Adipose tissue (tissue), 3 donors: Measurements from ENCODE around the gene MYO7B. TPM values are rescaled to one million over a fixed set of nuclear protein-coding genes. Genes with fewer than 3 reads are reported as not detected.

Source experiments
- H3K27ac ChIP-seq: one replicate; pipeline ENCODE4 v1.5.1; 2013; ENCODE audit warnings: low read depth, low read length
- WGBS, 3 donors: extraction: QIAGEN DNeasy Blood & Tissue Kit; methylation state at CpG; one replicate each; pipeline ENCODE4 v1.1.7; 2013; 5-methylcytosine and 5-hydroxymethylcytosine counted together
- polyA plus RNA-seq, 3 donors: library from polyadenylated mRNA; stranded (reverse); fragments of 200-250 nt; gene quantifications; one replicate each; pipeline ENCODE4 v1.2.3, GENCODE V29; 2013
- donor health status: healthy with polysubstance abuse.
- donor health status: Bipolar disorder and iron deficiency.
- donor health status: healthy.

The MYO7B gene
- polyA plus RNA-seq, 3 donors = 0.40 to 2.2 (median 2.1) TPM

GRCh38 chr2:127626175-127626574, 90.7 kb downstream of the MYO7B start:
- 58 to 66% (median 60%) methylated on average over 11 to 12 of the region's 12 CpGs for WGBS, 3 donors
- H3K27ac ChIP-seq = no peak overlapping the region

GRCh38 chr2:127626917-127627739, 91.6 kb downstream of the MYO7B start:
- no peak overlapping the region for H3K27ac ChIP-seq
- 81 to 91% (median 86%) methylated on average over 28 of the region's 28 CpGs for WGBS, 3 donors

GRCh38 chr2:127627740-127628571, 92.5 kb downstream of the MYO7B start:
- WGBS, 3 donors = 81 to 93% (median 90%) methylated on average over 18 of the region's 18 CpGs
- no peak overlapping the region for H3K27ac ChIP-seq

- 73 to 81% (median 80%) methylated on average over 16 to 17 of the region's 17 CpGs for WGBS, 3 donors
- H3K27ac ChIP-seq = no peak overlapping the region
Measured at GRCh38 chr2:127628767-127629614, 93.5 kb downstream of the MYO7B start.

GRCh38 chr2:127629637-127630036, 94.2 kb downstream of the MYO7B start:
- WGBS, 3 donors = 72 to 88% (median 83%) methylated on average over 9 of the region's 9 CpGs
- H3K27ac ChIP-seq = no peak overlapping the region

- WGBS, 3 donors = 56 to 78% (median 64%) methylated on average over 9 to 10 of the region's 10 CpGs
- H3K27ac ChIP-seq = no peak overlapping the region
Measured at GRCh38 chr2:127630096-127630863, 94.8 kb downstream of the MYO7B start.

- WGBS, 3 donors = 86 to 93% (median 88%) methylated on average over 20 to 25 of the region's 25 CpGs
- no peak overlapping the region for H3K27ac ChIP-seq
Measured at GRCh38 chr2:127630864-127631540, 95.5 kb downstream of the MYO7B start.

GRCh38 chr2:127631541-127631996, 96.1 kb downstream of the MYO7B start:
- H3K27ac ChIP-seq = no peak overlapping the region
- 87 to 94% (median 90%) methylated on average over 16 of the region's 16 CpGs for WGBS, 3 donors

GRCh38 chr2:127631997-127632581, 96.6 kb downstream of the MYO7B start:
- WGBS, 3 donors = 79 to 89% (median 88%) methylated on average over 17 of the region's 17 CpGs
- no peak overlapping the region for H3K27ac ChIP-seq

- WGBS, 3 donors = 74 to 84% (median 81%) methylated on average over 25 of the region's 25 CpGs
- H3K27ac ChIP-seq = no peak overlapping the region
Measured at GRCh38 chr2:127632592-127633489, 97.4 kb downstream of the MYO7B start.

GRCh38 chr2:127633556-127634065, 98.1 kb downstream of the MYO7B start:
- WGBS, 3 donors = 59 to 86% (median 68%) methylated on average over 9 of the region's 9 CpGs
- H3K27ac ChIP-seq = no peak overlapping the region

GRCh38 chr2:127634066-127634617, 98.7 kb downstream of the MYO7B start:
- H3K27ac ChIP-seq = no peak overlapping the region
- WGBS, 3 donors = 69 to 73% (median 70%) methylated on average over 16 of the region's 16 CpGs

- 91 to 92% (median 91%) methylated on average over 17 of the region's 17 CpGs for WGBS, 3 donors
- no peak overlapping the region for H3K27ac ChIP-seq
Measured at GRCh38 chr2:127634626-127635379, 99.3 kb downstream of the MYO7B start.

GRCh38 chr2:127635380-127636237, 100.1 kb downstream of the MYO7B start:
- no peak overlapping the region for H3K27ac ChIP-seq
- 88 to 94% (median 94%) methylated on average over 18 to 19 of the region's 19 CpGs for WGBS, 3 donors
